NCI-H748 (cell line): Measurements from ENCODE around the gene SPARC.
"Not testable (repeated sequence)": the region's sequence is repeated elsewhere in the genome, so short reads cannot be mapped to it uniquely, and the experiment has no call there.

Experiments
- DNase-seq: peaks from one replicate; lab custom pipeline; 2025; ENCODE audit not compliant: unreplicated experiment; lab: John Stamatoyannopoulos, UW

SPARC gene

GRCh38 chr5:151680156-151680505 is 6.6 kb downstream of the SPARC start:
- DNase-seq, result not testable (repeated sequence)

- no peak for DNase-seq
Observed at GRCh38 chr5:151679421-151680155, 7.1 kb downstream of the SPARC start.

GRCh38 chr5:151678713-151679112 is 8.0 kb downstream of the SPARC start:
- DNase-seq, result no peak

- DNase-seq, result no peak
Observed at GRCh38 chr5:151677776-151678545, 8.8 kb downstream of the SPARC start.

GRCh38 chr5:151676719-151677118 is 10.0 kb downstream of the SPARC start:
- no peak for DNase-seq

GRCh38 chr5:151676314-151676712 is 10.4 kb downstream of the SPARC start:
- no peak for DNase-seq

- DNase-seq, result no peak
Observed at GRCh38 chr5:151675611-151676313, 11.0 kb downstream of the SPARC start.

- DNase-seq, result no peak
Observed at GRCh38 chr5:151674626-151675610, 11.8 kb downstream of the SPARC start.

- DNase-seq, result no peak
Observed at GRCh38 chr5:151673421-151673820, 13.3 kb downstream of the SPARC start.

GRCh38 chr5:151672516-151672915 is 14.2 kb downstream of the SPARC start:
- no peak for DNase-seq

- DNase-seq, result no peak
Observed at GRCh38 chr5:151671950-151672349, 14.8 kb downstream of the SPARC start.

- DNase-seq, result no peak
Observed at GRCh38 chr5:151670953-151671636, 15.6 kb downstream of the SPARC start.

- no peak for DNase-seq
Observed at GRCh38 chr5:151670083-151670686, 16.5 kb downstream of the SPARC start.

GRCh38 chr5:151667083-151667482 is 19.6 kb downstream of the SPARC start:
- DNase-seq, result no peak

- DNase-seq, result no peak
Observed at GRCh38 chr5:151665613-151666012, 21.1 kb downstream of the SPARC start.

GRCh38 chr5:151664694-151665585 is 21.8 kb downstream of the SPARC start:
- no peak for DNase-seq

GRCh38 chr5:151663617-151664293 is 23.0 kb downstream of the SPARC start:
- no peak for DNase-seq

- DNase-seq, result no peak
Observed at GRCh38 chr5:151662805-151663204, 23.9 kb downstream of the SPARC start.
